GM08714 (cell line): ENCODE results near the gene PROZ.

Experiments
- H3K4me3 ChIP-seq: fragments of 200-500 bp; sonication (Bioruptor generic); 2 replicates; pipeline ENCODE4 v1.5.1; 2014; ENCODE audit warnings: mild to moderate bottlenecking, low read length, inconsistent platforms
- ZNF274 ChIP-seq: IDR thresholded peaks from 2 replicates; pipeline ENCODE4 v1.6.1; 2012; ENCODE audit warnings: mild to moderate bottlenecking, low read depth, low read length

PROZ gene

GRCh38 chr13:113124211-113124970, 34.1 kb upstream of the PROZ start:
- no peak for TF ChIP-seq ZNF274

GRCh38 chr13:113125506-113126264, 32.8 kb upstream of the PROZ start:
- TF ChIP-seq ZNF274 = no peak

More at GRCh38 chr13:113124211-113124970, 34.1 kb upstream of the PROZ start:
- no peak overlapping the region for H3K4me3 ChIP-seq

GRCh38 chr13:113126265-113127150, 31.9 kb upstream of the PROZ start:
- no peak overlapping the region for H3K4me3 ChIP-seq
- TF ChIP-seq ZNF274 = no peak

More at GRCh38 chr13:113125506-113126264, 32.8 kb upstream of the PROZ start:
- no peak overlapping the region for H3K4me3 ChIP-seq

DNA sequence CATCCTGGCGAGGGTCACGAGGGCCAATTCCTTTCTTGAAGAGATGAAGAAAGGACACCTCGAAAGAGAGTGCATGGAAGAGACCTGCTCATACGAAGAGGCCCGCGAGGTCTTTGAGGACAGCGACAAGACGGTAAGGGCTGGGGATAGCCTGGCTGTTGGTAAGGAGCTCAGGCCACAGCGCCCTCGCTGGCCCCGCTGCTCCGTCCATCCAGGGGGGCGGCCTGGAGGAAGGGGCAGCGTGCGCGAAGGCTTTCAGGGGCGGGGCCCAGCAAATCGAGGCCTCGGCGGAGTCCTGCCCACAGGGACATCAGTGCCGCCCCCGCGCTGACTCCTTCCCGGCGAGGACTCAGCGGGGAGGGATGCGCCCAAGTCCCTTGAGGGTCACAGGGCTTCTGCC, 29.0 kb upstream of the PROZ start:
- no peak for TF ChIP-seq ZNF274
- H3K4me3 ChIP-seq = no peak overlapping the region

- H3K4me3 ChIP-seq = no peak overlapping the region
- TF ChIP-seq ZNF274 = no peak
Observed at GRCh38 chr13:113129921-113130750, 28.3 kb upstream of the PROZ start.

DNA sequence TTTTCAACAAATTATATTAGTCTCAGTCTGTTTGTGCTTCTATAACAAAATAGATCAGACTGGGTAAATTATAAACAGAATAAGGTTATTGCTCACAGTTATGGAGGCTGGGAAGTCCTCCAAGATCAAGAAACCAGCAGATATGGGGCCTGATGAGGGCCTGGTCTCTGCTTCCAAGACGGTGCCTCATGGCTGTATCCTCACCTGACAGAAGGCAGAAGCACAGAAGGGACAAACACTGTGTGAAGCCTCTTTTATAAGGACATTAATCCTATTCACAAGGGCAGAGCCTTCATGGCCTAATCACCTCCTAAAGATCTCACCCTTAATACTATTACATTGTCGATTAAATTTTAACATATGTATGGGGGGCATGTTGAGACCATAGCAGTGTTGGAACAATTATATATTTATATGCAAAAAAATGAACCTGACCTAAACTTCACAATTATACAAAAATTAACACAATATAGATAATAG, 23.1 kb upstream of the PROZ start:
- H3K4me3 ChIP-seq = no peak overlapping the region
- no peak for TF ChIP-seq ZNF274

DNA sequence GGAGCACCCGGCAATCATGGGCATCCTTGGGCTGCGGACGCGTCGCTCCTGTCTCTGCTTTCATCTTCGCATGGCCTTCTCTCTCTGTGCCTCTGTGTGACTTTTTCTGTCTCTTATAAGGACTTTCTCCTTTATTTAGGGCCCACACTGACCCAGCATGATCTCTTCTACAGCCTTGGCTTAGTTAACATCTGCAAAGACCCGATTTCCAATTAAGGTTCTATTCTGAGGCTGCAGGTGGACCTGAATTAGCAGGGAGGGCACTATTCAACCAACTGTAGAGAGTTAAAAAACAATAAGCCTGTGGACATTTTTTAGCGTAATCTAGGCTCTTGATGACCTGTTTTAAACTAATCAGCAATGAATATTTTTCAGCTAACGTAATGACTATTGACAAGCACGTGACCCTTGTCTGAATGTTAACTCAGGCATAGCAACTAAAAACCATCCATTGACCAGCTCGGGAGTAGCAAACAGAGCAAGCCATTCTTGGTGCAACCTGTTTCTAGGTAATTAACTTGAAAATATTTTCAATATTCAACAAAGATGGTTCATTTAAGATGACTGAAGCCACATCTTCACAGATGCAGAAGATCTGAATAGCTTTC, 20.7 kb upstream of the PROZ start:
- H3K4me3 ChIP-seq = no peak overlapping the region
- no peak for TF ChIP-seq ZNF274

DNA sequence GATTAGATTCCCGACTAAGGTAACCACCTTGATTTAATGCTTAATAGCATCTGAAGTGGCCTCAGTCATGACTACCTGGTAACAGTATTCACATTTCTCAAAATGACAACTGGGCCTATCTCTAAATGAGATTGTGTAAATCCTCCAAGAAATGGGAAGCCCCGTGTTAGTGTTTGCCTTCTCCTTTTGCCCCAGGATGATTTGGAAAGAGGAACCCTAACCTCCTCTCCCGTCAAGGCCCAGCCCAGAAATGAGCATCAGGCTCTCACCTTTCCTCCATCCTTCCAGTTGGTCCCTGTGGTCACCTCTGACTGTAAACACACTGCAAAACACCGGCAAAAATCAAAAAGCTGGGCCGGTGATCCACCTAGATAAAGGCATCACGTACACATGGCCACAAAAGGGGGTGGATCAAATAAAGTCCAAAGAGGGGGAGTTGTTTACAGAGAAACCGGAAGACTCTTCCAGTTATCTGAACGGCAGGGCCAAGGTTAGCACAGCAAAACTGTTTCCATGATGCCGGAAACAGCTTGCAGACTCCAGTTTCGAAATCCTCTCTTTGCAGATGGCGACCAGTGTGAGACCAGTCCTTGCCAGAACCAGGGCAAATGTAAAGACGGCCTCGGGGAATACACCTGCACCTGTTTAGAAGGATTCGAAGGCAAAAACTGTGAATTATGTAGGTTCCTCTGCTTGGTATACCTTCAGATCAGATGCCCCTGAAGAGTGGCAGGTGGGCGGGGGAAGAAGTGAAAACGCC, 19.5 kb upstream of the PROZ start:
- no peak for TF ChIP-seq ZNF274
- H3K4me3 ChIP-seq = no peak overlapping the region

DNA sequence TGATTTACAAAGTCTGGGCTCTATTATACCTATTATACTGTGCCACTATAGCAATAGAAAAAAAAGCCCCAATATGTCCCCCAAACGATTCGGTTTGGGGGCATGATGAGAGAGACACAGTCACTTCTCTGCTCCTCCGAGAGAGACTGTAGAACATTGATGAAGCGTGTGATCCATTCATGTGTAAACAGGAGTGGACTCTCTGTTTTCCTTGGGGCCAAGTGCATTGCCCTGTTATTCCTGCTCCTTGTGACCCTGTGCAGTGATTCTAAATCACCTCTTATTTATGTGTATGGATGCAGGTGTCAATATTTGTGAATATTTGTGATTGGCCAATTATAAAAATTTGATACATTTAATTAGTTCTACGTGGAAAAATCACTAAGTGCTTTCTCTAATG, 18.9 kb upstream of the PROZ start:
- no peak for TF ChIP-seq ZNF274
- no peak overlapping the region for H3K4me3 ChIP-seq

- TF ChIP-seq ZNF274 = no peak
- H3K4me3 ChIP-seq = no peak overlapping the region
Observed at GRCh38 chr13:113140677-113141600, 17.5 kb upstream of the PROZ start.

DNA sequence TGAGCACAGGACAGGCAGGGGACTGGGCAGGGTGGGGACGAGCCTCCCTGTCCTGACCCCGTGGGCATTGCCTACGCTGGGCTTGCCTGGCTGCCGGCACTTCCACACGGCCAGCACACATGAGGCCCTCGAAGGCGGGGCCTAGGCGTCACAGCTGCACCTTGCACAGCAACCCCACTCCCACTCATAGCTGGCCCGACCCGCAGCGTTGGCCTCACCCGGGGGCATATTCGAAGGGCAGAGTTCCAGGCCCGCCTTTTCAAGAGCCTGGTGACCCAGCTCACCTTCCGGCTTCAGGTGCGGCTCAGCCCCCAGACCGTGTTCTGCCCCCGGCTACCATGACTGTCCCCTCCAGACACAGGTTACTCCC, 16.9 kb upstream of the PROZ start:
- H3K4me3 ChIP-seq = no peak overlapping the region
- no peak for TF ChIP-seq ZNF274

- no peak overlapping the region for H3K4me3 ChIP-seq
- TF ChIP-seq ZNF274 = no peak
Observed at GRCh38 chr13:113142876-113143275, 15.6 kb upstream of the PROZ start.
